ENCODE data around the gene GADD45G.

The GADD45G gene

GRCh38 chr9:89606049-89606623 is 1.3 kb downstream of the GADD45G start:
- H3K79me2 ChIP-seq (ENCODE audit: insufficient read depth, low read depth), result peaks cover 4% of the 10 kb centered on the region; the same call in 1 of the 2 replicates
- peak overlapping the region; percentile 93 for H3K4me2 ChIP-seq
- no peak overlapping the region for H3K4me3 ChIP-seq (IDR thresholded peaks at IDR 0.05; ENCODE audit: insufficient read depth, low read depth, low read length)
- H4K20me1 ChIP-seq (ENCODE audit: insufficient read depth), result no peaks in the 10 kb centered on the region
- H3K4me1 ChIP-seq (ENCODE audit: low read depth, poor library complexity, severe bottlenecking), result peaks cover 16% of the 10 kb centered on the region
- H3K27ac ChIP-seq, result peak overlapping the region; percentile 57
- H2AFZ ChIP-seq (ENCODE audit: low read depth), result peak overlapping the region; percentile 50; the same call in 1 of the 2 replicates
- TF ChIP-seq CTCF (conservative IDR thresholded peaks at IDR 0.05; ENCODE audit: low read depth, low read length), result no peak
- no peaks in the 10 kb centered on the region for H3K36me3 ChIP-seq (ENCODE audit: insufficient read depth)
- peak overlapping the region; percentile 57 for H3K9ac ChIP-seq
- H3K27me3 ChIP-seq (ENCODE audit: insufficient read depth, low read depth), result no peaks in the 10 kb centered on the region; the same call in 1 of the 2 replicates

- no peak overlapping the region for H3K4me3 ChIP-seq (IDR thresholded peaks at IDR 0.05; ENCODE audit: insufficient read depth, low read depth, low read length)
- peak overlapping the region; percentile 50; the same call in 1 of the 2 replicates for H2AFZ ChIP-seq (ENCODE audit: low read depth)
- peaks cover 16% of the 10 kb centered on the region for H3K4me1 ChIP-seq (ENCODE audit: low read depth, poor library complexity, severe bottlenecking)
- H3K27me3 ChIP-seq (ENCODE audit: insufficient read depth, low read depth), result no peaks in the 10 kb centered on the region; the same call in 1 of the 2 replicates
- H3K36me3 ChIP-seq (ENCODE audit: insufficient read depth), result no peaks in the 10 kb centered on the region
- H3K79me2 ChIP-seq (ENCODE audit: insufficient read depth, low read depth), result peaks cover 4% of the 10 kb centered on the region; the same call in 1 of the 2 replicates
- peak overlapping the region; percentile 93 for H3K4me2 ChIP-seq
- no peak for TF ChIP-seq CTCF (conservative IDR thresholded peaks at IDR 0.05; ENCODE audit: low read depth, low read length)
- H3K27ac ChIP-seq, result peak overlapping the region; percentile 57
- peak overlapping the region; percentile 57; the same call in 1 of the 2 replicates for H3K9ac ChIP-seq
- H4K20me1 ChIP-seq (ENCODE audit: insufficient read depth), result no peaks in the 10 kb centered on the region
Measured at GRCh38 chr9:89606624-89607311, 2.0 kb downstream of the GADD45G start.

GRCh38 chr9:89608641-89609335 is 4.0 kb downstream of the GADD45G start:
- Histone ChIP-seq H3K27ac (no peak overlapping the region), H3K27me3 (ENCODE audit: insufficient read depth, low read depth) (no peaks in the 10 kb centered on the region; the same call in 1 of the 2 replicates), H3K4me1 (ENCODE audit: low read depth, poor library complexity, severe bottlenecking) (peaks cover 19% of the 10 kb centered on the region), H3K4me2 (no peak overlapping the region), H2AFZ (ENCODE audit: low read depth) (no peak overlapping the region), H4K20me1 (ENCODE audit: insufficient read depth) (no peaks in the 10 kb centered on the region), H3K79me2 (ENCODE audit: insufficient read depth, low read depth) (peaks cover 4% of the 10 kb centered on the region; the same call in 1 of the 2 replicates), H3K4me3 (IDR thresholded peaks at IDR 0.05; ENCODE audit: insufficient read depth, low read depth, low read length) (no peak overlapping the region), H3K36me3 (ENCODE audit: insufficient read depth) (no peaks in the 10 kb centered on the region), H3K9ac (no peak overlapping the region)
- no peak for TF ChIP-seq CTCF (conservative IDR thresholded peaks at IDR 0.05; ENCODE audit: low read depth, low read length)

GRCh38 chr9:89609426-89610006 is 4.7 kb downstream of the GADD45G start:
- Histone ChIP-seq H3K27ac (no peak overlapping the region), H3K4me2 (no peak overlapping the region), H2AFZ (ENCODE audit: low read depth) (no peak overlapping the region), H4K20me1 (ENCODE audit: insufficient read depth) (no peaks in the 10 kb centered on the region), H3K4me3 (IDR thresholded peaks at IDR 0.05; ENCODE audit: insufficient read depth, low read depth, low read length) (no peak overlapping the region), H3K4me1 (ENCODE audit: low read depth, poor library complexity, severe bottlenecking) (peaks cover 27% of the 10 kb centered on the region), H3K79me2 (ENCODE audit: insufficient read depth, low read depth) (peaks cover 4% of the 10 kb centered on the region; the same call in 1 of the 2 replicates), H3K9ac (no peak overlapping the region), H3K27me3 (ENCODE audit: insufficient read depth, low read depth) (peaks cover 5% of the 10 kb centered on the region; the same call in 1 of the 2 replicates), H3K36me3 (ENCODE audit: insufficient read depth) (no peaks in the 10 kb centered on the region)
- TF ChIP-seq CTCF (conservative IDR thresholded peaks at IDR 0.05; ENCODE audit: low read depth, low read length), result no peak
